HCT116 (cell line): ENCODE measurements around the gene IMPA2. TPM values are rescaled to one million over a fixed set of nuclear protein-coding genes. Genes with fewer than 3 reads are reported as not detected.

ENCODE experiments used
- ATAC-seq: fragments of 200-7000 bp; cut with Tn5 transposase; 2 replicates; pipeline ENCODE4 v1.9.1; 2020; ENCODE audit warnings: mild to moderate bottlenecking, moderate library complexity
- BruUV-seq: library from RNA; stranded (reverse); fragments of 400-500 nt; replicated peaks from 2 replicates; lab custom pipeline; 2021; lab: Mats Ljungman, UMichigan
- CTCF ChIA-PET: fragments of 300-600 bp; sonication (Branson Sonifier 250); formaldehyde crosslinking; loops from one replicate; lab custom pipeline; 2021; ENCODE audit warnings: antibody characterized with exemption; lab: Charles Lee
- POLR2A ChIA-PET: fragments of 300-600, 350-600 bp; sonication (Branson Sonifier 250); formaldehyde crosslinking; loops from one replicate; lab custom pipeline; 2021; ENCODE audit warnings: antibody characterized with exemption; lab: Charles Lee
- RAD21 ChIA-PET, 2 experiments: fragments of 300-600 bp; sonication (Branson Sonifier 250); formaldehyde crosslinking; loops; one replicate each; lab custom pipeline; 2023; ENCODE audit warnings: low total read pairs in 2 of 2; ENCODE audit not compliant: uncharacterized antibody in 2 of 2, unreplicated experiment in 2 of 2, low non-redundant PET in 1 of 2; lab: Charles Lee
- DNase-seq: peaks from one replicate; pipeline ENCODE4 v3.0.0-alpha.2; 2010; ENCODE audit warnings: low read depth, low spot score
- H2AFZ ChIP-seq: fragments of 200-600 bp; shearing (Covaris generic), sonication (generic); 2 replicates; pipeline ENCODE4 v1.6.1; 2017; ENCODE audit warnings: low read depth, mixed run types, mixed read lengths, antibody characterized with exemption, low read length; ENCODE audit not compliant: poor library complexity, severe bottlenecking
- H3K27ac ChIP-seq: 2 replicates; pipeline ENCODE4 v1.5.1; 2012; ENCODE audit warnings: low read depth, low read length
- H3K27me3 ChIP-seq: fragments of 200-600 bp; sonication (generic); 2 replicates; pipeline ENCODE4 v1.6.1; 2016; ENCODE audit warnings: mixed run types, low read length, mixed read lengths; ENCODE audit not compliant: insufficient read depth
- H3K36me3 ChIP-seq, 2 experiments: fragments of 200-500 bp in 1 of 2; fragments of 200-600 bp in 1 of 2; sonication (Bioruptor generic) in 1 of 2; sonication (generic) in 1 of 2; 2 replicates each; pipeline versions ENCODE4 v1.5.1 to v1.6.1; 2014 to 2016; ENCODE audit warnings: low read length in 2 of 2, inconsistent platforms in 1 of 2, mixed read lengths in 1 of 2, mixed run types in 1 of 2; ENCODE audit not compliant: insufficient read depth in 2 of 2, control insufficient read depth in 1 of 2
- H3K4me1 ChIP-seq, 2 experiments: fragments of 200-600 bp in 1 of 2; sonication (generic) in 1 of 2; 2 replicates each; pipeline versions ENCODE4 v1.5.1 to v1.6.1; 2012 to 2017; ENCODE audit warnings: low read length in 2 of 2, inconsistent platforms in 1 of 2, mild to moderate bottlenecking in 1 of 2, mixed read lengths in 1 of 2, mixed run types in 1 of 2, moderate library complexity in 1 of 2; ENCODE audit not compliant: insufficient read depth in 2 of 2, control insufficient read depth in 1 of 2
- H3K4me2 ChIP-seq: fragments of 200-600 bp; sonication (generic); 2 replicates; pipeline ENCODE4 v1.6.1; 2017; ENCODE audit warnings: mixed run types, low read length, mixed read lengths
- H3K4me3 ChIP-seq, 2 experiments: fragments of 200-600 bp in 1 of 2; sonication (generic) in 1 of 2; replicated peaks in 1 of 2; 2 replicates each; pipeline ENCODE4 v1.5.1; 2011 to 2016; ENCODE audit warnings: low read length in 2 of 2, control low read depth in 1 of 2, low read depth in 1 of 2, mild to moderate bottlenecking in 1 of 2, mixed read lengths in 1 of 2, mixed run types in 1 of 2
- H3K79me2 ChIP-seq: fragments of 200-600 bp; sonication (generic); 2 replicates; pipeline ENCODE4 v1.6.1; 2017; ENCODE audit warnings: mild to moderate bottlenecking, mixed run types, low read length, moderate library complexity, mixed read lengths; ENCODE audit not compliant: insufficient read depth
- H3K9ac ChIP-seq: fragments of 200-600 bp; sonication (generic); 2 replicates; pipeline ENCODE4 v1.6.1; 2016; ENCODE audit warnings: low read length, mixed read lengths
- H3K9me2 ChIP-seq: fragments of 200-600 bp; sonication (generic), shearing (Covaris generic); 2 replicates; pipeline ENCODE4 v1.6.1; 2017; ENCODE audit warnings: mixed run types, mild to moderate bottlenecking, moderate library complexity; ENCODE audit not compliant: insufficient read depth
- H3K9me3 ChIP-seq, 2 experiments: fragments of 200-500 bp in 1 of 2; fragments of 200-600 bp in 1 of 2; sonication (Bioruptor generic) in 1 of 2; sonication (generic) in 1 of 2; 2 replicates each; pipeline ENCODE4 v1.6.1; 2014 to 2017; ENCODE audit warnings: low read length in 2 of 2, mixed read lengths in 2 of 2, inconsistent platforms in 1 of 2, low read depth in 1 of 2, mild to moderate bottlenecking in 1 of 2, mixed run types in 1 of 2, moderate library complexity in 1 of 2; ENCODE audit not compliant: control insufficient read depth in 1 of 2, insufficient read depth in 1 of 2
- H4K20me1 ChIP-seq: fragments of 200-600 bp; sonication (generic), shearing (Covaris generic); 2 replicates; pipeline ENCODE4 v1.6.1; 2017; ENCODE audit warnings: mixed run types, mild to moderate bottlenecking, moderate library complexity; ENCODE audit not compliant: insufficient read depth
- CEBPB ChIP-seq: IDR thresholded peaks from 2 replicates; pipeline ENCODE4 v1.6.1; 2012; ENCODE audit warnings: low read depth
- EGR1 ChIP-seq: IDR thresholded peaks from 2 replicates; pipeline ENCODE4 v1.6.1; 2012; ENCODE audit warnings: low read depth
- ELF1 ChIP-seq: IDR thresholded peaks from 2 replicates; pipeline ENCODE4 v1.6.1; 2012; ENCODE audit warnings: low read depth, borderline replicate concordance
- EZH2 ChIP-seq: fragments of 200-600 bp; sonication (generic); IDR thresholded peaks from 2 replicates; pipeline ENCODE4 v1.6.1; 2017; ENCODE audit warnings: antibody characterized with exemption, mixed run types
- EZH2phosphoT487 ChIP-seq: fragments of 200-600 bp; IDR thresholded peaks from 2 replicates; pipeline ENCODE4 v1.6.1; 2018; ENCODE audit warnings: antibody characterized with exemption, borderline replicate concordance
- FOSL1 ChIP-seq: IDR thresholded peaks from 2 replicates; pipeline ENCODE4 v1.6.1; 2012; ENCODE audit warnings: low read depth
- JUND ChIP-seq: IDR thresholded peaks from 2 replicates; pipeline ENCODE4 v1.6.1; 2012
- POLR2A ChIP-seq: IDR thresholded peaks from 2 replicates; pipeline ENCODE4 v1.7.0; 2011; ENCODE audit warnings: borderline replicate concordance; ENCODE audit not compliant: insufficient read depth, insufficient read length; ENCODE audit errors: extremely low read depth
- POLR2AphosphoS5 ChIP-seq: IDR thresholded peaks from 2 replicates; pipeline ENCODE4 v1.6.1; 2011; ENCODE audit warnings: mild to moderate bottlenecking, low read depth, low read length, moderate library complexity
- SIN3A ChIP-seq: IDR thresholded peaks from 2 replicates; pipeline ENCODE4 v1.6.1; 2012; ENCODE audit warnings: low read depth
- SP1 ChIP-seq: IDR thresholded peaks from 2 replicates; pipeline ENCODE4 v1.6.1; 2012; ENCODE audit warnings: low read depth
- SRF ChIP-seq: IDR thresholded peaks from 2 replicates; pipeline ENCODE4 v1.6.1; 2012; ENCODE audit warnings: low read depth
- TCF7L2 ChIP-seq: IDR thresholded peaks from 2 replicates; pipeline ENCODE4 v1.7.0; 2011; ENCODE audit warnings: borderline replicate concordance, inconsistent platforms; ENCODE audit not compliant: insufficient read depth, insufficient read length; ENCODE audit errors: extremely low read depth
- YY1 ChIP-seq: IDR thresholded peaks from 2 replicates; pipeline ENCODE4 v1.6.1; 2011; ENCODE audit warnings: low read length, low read depth, moderate library complexity, mild to moderate bottlenecking; ENCODE audit not compliant: insufficient replicate concordance; ENCODE audit errors: extremely low read depth
- ZFX ChIP-seq: fragments of 450-650 bp; IDR thresholded peaks from 2 replicates; pipeline ENCODE4 v1.6.1; 2017
- intact Hi-C: fragments of 100-400 bp; cut with micrococcal nuclease; formaldehyde crosslinking; loops from 2 replicates; pipeline ENCODE4 v1.10.0; 2022
- total RNA-seq: library from RNA; stranded (reverse); gene quantifications from one replicate; pipeline ENCODE4 v1.2.1, GENCODE V29; 2021; ENCODE audit not compliant: unreplicated experiment
- TF ChIP-seq, protein P1 (sequence below): IDR thresholded peaks from 2 replicates; pipeline ENCODE4 v1.6.1; 2012
- TF ChIP-seq, protein P2 (sequence below): IDR thresholded peaks from 2 replicates; pipeline ENCODE4 v1.6.1; 2012; ENCODE audit warnings: low read depth
- TF ChIP-seq, protein P3 (sequence below), 3 experiments: fragments of 200-600 bp in 1 of 3; sonication (generic) in 1 of 3; IDR thresholded peaks in 2 of 3; conservative IDR thresholded peaks in 1 of 3; 2 replicates each; pipeline ENCODE4 v1.5.1; 2012 to 2017; ENCODE audit warnings: low read depth in 2 of 3, low read length in 2 of 3, antibody characterized with exemption in 1 of 3, borderline replicate concordance in 1 of 3, control low read depth in 1 of 3, mild to moderate bottlenecking in 1 of 3, mixed read lengths in 1 of 3, mixed run types in 1 of 3, moderate library complexity in 1 of 3; ENCODE audit not compliant: insufficient read depth in 1 of 3
- TF ChIP-seq, protein P4 (sequence below): IDR thresholded peaks from 2 replicates; pipeline ENCODE4 v1.6.1; 2012
- TF ChIP-seq, protein P5 (sequence below): IDR thresholded peaks from 2 replicates; pipeline ENCODE4 v1.6.1; 2011; ENCODE audit warnings: mild to moderate bottlenecking, low read length, moderate library complexity; ENCODE audit not compliant: insufficient replicate concordance; ENCODE audit errors: extremely low read depth

Gene IMPA2
- total RNA-seq, 1 experiment from 2014 or later = 32.5 TPM

DNA sequence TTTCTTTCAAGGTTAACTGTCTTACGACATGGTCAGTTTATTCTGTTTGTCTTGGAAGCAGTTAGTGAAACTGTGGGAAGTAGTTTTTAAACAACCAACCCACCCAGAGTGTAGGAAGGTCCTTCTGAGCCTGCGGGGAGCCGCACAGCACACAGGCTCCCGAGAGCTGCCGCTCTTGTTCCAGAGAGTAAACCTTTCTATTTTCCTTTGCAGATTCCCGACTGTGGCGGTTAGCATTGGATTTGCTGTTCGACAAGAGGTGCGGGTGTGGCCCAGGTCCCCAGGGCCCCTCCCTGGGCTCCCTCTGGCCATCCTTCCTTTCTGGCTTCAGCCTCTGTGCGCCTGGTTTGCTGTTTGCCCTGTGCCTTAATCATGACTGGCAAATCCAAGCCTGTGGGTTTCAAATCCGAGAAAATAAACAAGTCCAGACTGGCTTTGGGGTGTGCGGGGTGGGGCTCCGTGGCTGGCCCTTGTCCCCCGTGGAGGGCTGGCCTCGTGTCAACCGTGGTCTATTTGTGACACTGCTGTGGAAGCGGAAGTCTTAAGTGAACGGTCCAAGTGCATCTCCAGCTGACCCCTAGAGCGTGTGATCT lies 30.7 kb downstream of the IMPA2 start:
- Histone ChIP-seq H3K27ac (no peak overlapping the region), H3K9me2 (no peaks in the 10 kb centered on the region), H3K9ac (no peak overlapping the region), H3K36me3 (no peaks in the 10 kb centered on the region; a peak in 2 of 4 replicates), H3K4me2 (no peak overlapping the region), H3K4me1 (no peaks in the 10 kb centered on the region)
- DNase-seq = no peak
- intact Hi-C loops = no loop called here
- TF ChIP-seq, protein P1, sequence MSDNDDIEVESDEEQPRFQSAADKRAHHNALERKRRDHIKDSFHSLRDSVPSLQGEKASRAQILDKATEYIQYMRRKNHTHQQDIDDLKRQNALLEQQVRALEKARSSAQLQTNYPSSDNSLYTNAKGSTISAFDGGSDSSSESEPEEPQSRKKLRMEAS = no peak
- TF ChIP-seq SP1 = no peak
- TF ChIP-seq POLR2AphosphoS5 = no peak
- TF ChIP-seq JUND = no peak
- TF ChIP-seq, protein P2, sequence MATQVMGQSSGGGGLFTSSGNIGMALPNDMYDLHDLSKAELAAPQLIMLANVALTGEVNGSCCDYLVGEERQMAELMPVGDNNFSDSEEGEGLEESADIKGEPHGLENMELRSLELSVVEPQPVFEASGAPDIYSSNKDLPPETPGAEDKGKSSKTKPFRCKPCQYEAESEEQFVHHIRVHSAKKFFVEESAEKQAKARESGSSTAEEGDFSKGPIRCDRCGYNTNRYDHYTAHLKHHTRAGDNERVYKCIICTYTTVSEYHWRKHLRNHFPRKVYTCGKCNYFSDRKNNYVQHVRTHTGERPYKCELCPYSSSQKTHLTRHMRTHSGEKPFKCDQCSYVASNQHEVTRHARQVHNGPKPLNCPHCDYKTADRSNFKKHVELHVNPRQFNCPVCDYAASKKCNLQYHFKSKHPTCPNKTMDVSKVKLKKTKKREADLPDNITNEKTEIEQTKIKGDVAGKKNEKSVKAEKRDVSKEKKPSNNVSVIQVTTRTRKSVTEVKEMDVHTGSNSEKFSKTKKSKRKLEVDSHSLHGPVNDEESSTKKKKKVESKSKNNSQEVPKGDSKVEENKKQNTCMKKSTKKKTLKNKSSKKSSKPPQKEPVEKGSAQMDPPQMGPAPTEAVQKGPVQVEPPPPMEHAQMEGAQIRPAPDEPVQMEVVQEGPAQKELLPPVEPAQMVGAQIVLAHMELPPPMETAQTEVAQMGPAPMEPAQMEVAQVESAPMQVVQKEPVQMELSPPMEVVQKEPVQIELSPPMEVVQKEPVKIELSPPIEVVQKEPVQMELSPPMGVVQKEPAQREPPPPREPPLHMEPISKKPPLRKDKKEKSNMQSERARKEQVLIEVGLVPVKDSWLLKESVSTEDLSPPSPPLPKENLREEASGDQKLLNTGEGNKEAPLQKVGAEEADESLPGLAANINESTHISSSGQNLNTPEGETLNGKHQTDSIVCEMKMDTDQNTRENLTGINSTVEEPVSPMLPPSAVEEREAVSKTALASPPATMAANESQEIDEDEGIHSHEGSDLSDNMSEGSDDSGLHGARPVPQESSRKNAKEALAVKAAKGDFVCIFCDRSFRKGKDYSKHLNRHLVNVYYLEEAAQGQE = no peak
- TF ChIP-seq EGR1 = no peak
- no peak for TF ChIP-seq CEBPB
- no peak for TF ChIP-seq EZH2
- TF ChIP-seq SIN3A = no peak
- no peak for TF ChIP-seq YY1
- TF ChIP-seq, protein P3, sequence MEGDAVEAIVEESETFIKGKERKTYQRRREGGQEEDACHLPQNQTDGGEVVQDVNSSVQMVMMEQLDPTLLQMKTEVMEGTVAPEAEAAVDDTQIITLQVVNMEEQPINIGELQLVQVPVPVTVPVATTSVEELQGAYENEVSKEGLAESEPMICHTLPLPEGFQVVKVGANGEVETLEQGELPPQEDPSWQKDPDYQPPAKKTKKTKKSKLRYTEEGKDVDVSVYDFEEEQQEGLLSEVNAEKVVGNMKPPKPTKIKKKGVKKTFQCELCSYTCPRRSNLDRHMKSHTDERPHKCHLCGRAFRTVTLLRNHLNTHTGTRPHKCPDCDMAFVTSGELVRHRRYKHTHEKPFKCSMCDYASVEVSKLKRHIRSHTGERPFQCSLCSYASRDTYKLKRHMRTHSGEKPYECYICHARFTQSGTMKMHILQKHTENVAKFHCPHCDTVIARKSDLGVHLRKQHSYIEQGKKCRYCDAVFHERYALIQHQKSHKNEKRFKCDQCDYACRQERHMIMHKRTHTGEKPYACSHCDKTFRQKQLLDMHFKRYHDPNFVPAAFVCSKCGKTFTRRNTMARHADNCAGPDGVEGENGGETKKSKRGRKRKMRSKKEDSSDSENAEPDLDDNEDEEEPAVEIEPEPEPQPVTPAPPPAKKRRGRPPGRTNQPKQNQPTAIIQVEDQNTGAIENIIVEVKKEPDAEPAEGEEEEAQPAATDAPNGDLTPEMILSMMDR (IDR thresholded peaks at IDR 0.05 in 2 of 3, conservative IDR thresholded peaks at IDR 0.05 in 1 of 3; ENCODE audit: borderline replicate concordance in 1 of 3, insufficient read depth in 1 of 3, low read depth in 2 of 3, low read length in 2 of 3) = no peak
- no peak for TF ChIP-seq EZH2phosphoT487
- TF ChIP-seq FOSL1 = no peak
- no peak for TF ChIP-seq SRF
- TF ChIP-seq ZFX = no peak
- TF ChIP-seq, protein P4, sequence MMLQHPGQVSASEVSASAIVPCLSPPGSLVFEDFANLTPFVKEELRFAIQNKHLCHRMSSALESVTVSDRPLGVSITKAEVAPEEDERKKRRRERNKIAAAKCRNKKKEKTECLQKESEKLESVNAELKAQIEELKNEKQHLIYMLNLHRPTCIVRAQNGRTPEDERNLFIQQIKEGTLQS = no peak
- TF ChIP-seq, protein P5, sequence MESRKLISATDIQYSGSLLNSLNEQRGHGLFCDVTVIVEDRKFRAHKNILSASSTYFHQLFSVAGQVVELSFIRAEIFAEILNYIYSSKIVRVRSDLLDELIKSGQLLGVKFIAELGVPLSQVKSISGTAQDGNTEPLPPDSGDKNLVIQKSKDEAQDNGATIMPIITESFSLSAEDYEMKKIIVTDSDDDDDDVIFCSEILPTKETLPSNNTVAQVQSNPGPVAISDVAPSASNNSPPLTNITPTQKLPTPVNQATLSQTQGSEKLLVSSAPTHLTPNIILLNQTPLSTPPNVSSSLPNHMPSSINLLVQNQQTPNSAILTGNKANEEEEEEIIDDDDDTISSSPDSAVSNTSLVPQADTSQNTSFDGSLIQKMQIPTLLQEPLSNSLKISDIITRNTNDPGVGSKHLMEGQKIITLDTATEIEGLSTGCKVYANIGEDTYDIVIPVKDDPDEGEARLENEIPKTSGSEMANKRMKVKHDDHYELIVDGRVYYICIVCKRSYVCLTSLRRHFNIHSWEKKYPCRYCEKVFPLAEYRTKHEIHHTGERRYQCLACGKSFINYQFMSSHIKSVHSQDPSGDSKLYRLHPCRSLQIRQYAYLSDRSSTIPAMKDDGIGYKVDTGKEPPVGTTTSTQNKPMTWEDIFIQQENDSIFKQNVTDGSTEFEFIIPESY = no peak
- TF ChIP-seq TCF7L2 = no peak
- no peak for TF ChIP-seq ELF1
- no peak for TF ChIP-seq POLR2A
- TF ChIP-seq, all 23 proteins: peak for 0
- H3K9me3 ChIP-seq = no peaks in the 10 kb centered on the region
- H3K79me2 ChIP-seq = no peaks in the 10 kb centered on the region
- RAD21 ChIA-PET = no interaction called here
- no peaks in the 10 kb centered on the region for H3K27me3 ChIP-seq
- CTCF ChIA-PET = interaction anchor here (1.3 kb wide), 1 partner anchor 74 kb away, joined by 4 read pairs; no protein-coding TSS in a partner anchor
- no peaks in the 10 kb centered on the region for H4K20me1 ChIP-seq
- ATAC-seq = no peak
- H2AFZ ChIP-seq = no peak overlapping the region
- POLR2A ChIA-PET = no interaction called here
- BruUV-seq = no TSS peak
- no peak overlapping the region for H3K4me3 ChIP-seq
